Superior temporal gyrus (tissue), 1 donor: ENCODE results near the gene ACTN4.
"Not testable (repeated sequence)": the region's sequence is repeated elsewhere in the genome, so short reads cannot be mapped to it uniquely, and the experiment has no call there.

ENCODE experiments used
- DNase-seq: peaks from one replicate; pipeline ENCODE4 v3.0.0-alpha.2; 2016; ENCODE audit errors: extremely low spot score

ACTN4 gene

GRCh38 chr19:38647368-38647965 lies at the start of gene ACTN4:
ACTN4 (plus strand) TSS chr19:38647649; CDS start chr19:38647746, 97 bp downstream.
- DNase-seq = peak; percentile 97

DNA sequence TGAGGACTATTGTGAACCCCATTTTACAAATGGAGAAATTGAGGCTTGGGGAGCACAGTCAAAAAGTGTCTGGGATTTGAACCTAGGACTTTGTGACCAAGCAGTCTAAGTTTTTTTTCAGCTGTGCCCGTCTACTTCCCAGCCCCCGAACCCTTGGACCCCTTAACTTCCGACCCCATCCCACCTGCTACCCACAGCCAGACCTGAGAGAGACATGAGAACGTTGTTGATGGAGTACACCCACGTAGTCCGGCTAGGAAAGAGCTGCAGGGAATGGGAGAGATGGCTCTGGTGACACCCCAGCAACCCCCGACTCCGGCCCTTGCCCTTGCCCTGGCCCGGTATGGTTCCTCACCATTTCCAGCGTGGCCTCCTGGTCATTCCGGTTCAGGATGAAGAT lies 47.7 kb upstream of the ACTN4 start:
- DNase-seq = no peak

DNA sequence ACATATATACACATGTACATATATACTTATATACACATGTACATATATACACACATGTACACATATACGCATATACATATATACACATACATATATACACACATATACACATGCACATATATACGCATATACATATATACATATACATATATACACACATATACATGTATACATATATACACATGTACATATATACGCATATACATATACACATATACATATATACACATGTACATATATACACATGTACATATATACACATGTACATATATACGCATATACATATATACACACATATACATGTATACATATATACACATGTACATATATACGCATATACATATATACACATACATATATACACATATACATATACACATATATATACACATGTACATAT lies 44.6 kb upstream of the ACTN4 start:
- not testable (repeated sequence) for DNase-seq

GRCh38 chr19:38606131-38606530 lies 41.3 kb upstream of the ACTN4 start:
- DNase-seq = no peak

- no peak for DNase-seq
These were observed 33.2 kb upstream of the ACTN4 start for GRCh38 chr19:38614289-38614688.

DNA sequence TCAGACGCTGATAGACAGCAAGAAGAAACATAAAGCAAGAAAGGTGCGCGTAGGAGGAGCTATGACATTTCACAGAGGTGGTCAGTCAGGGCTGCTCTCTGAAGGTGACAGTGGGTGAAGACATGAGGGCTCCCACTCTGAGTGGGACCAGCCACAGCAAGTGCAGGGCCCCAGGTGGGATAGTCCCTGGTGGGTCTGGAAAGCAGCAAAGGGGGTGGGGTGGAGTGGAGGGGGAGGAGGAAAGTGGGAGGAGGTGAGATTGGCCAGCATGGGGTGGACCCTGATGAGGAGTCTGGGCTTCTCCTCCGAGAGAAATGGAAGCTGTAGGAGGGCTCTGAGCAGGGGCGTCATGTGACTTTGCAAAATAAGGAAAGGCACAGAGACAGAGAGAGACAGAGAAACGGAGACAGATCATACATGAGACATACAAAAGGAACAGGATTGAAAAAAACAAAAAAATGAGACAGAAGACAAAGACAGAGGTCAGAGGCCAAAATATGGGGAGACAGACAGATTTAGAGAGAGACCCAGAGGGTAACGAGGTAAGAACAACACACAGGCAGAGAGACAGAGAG lies 32.4 kb upstream of the ACTN4 start:
- no peak for DNase-seq

DNA sequence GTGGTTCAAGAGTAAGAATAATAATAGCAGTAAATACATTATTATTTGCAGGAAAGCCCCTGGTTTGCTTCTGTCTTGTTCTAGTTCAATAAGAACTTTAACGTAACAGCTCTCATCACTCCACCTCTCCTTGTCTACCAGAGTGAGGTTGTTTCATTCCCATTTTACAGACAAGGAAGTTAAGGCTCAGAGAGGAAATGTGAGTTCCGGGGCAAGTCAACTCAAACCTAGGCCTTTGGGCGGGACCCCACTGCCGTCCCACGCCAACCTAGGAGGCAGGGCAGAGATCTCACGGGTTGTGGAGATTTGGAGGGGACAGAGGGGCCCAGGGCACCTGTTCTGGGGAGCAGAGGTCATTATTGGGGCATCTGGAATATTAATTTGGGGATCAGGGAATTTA lies 31.2 kb upstream of the ACTN4 start:
- no peak for DNase-seq

- no peak for DNase-seq
These were observed 30.1 kb upstream of the ACTN4 start for GRCh38 chr19:38617283-38617763.

- DNase-seq = peak; percentile 17
These were observed 29.5 kb upstream of the ACTN4 start, which contains the start of gene MAP4K1 for GRCh38 chr19:38617764-38618589. MAP4K1 (minus strand) TSS chr19:38617953; CDS start chr19:38617895, 58 bp downstream.

DNA sequence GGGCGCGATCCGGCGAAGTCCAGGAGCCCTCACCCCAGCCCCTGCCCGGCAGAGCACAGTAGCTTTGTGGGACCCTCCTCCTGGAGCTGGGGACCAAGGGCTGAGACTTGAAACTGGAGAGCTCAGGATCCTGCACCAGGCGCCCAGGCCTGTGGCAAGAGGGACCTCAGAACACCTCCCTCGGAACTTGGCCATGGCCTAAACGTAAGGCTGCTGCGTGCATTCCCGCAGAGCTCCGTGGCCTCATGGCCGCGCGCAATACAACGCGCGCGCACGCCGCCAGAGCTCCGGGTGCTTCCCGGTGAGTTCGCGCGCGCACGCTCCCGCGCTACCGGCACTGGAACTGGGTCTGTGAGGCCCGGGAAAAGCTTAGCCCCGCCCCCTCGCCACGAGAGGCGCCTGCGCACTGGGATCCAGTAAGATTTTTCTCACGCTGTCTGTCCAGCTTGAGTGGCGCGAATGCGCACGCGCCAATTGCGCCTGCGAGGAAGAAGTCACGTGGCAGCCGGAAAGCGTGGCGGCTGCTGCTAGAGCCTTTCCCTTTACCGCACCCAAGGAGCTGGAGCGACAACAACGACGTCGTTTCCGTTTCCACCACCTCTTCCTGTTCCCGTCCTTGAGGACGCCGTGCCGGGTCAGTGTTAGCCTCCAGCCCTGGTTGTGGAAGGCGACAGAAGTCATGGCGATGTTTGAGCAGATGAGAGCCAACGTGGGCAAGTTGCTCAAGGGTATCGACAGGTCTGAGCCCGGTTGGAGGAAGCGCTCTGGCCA lies 28.7 kb upstream of the ACTN4 start, which contains the start of gene EIF3K:
Gene EIF3K (plus strand): TSS at position 599 of the 771 bp plus-strand sequence. CDS start 81 bp downstream, at position 680.
- DNase-seq = peak; percentile 100

GRCh38 chr19:38619361-38620174 lies 27.9 kb upstream of the ACTN4 start:
- DNase-seq = no peak

DNA sequence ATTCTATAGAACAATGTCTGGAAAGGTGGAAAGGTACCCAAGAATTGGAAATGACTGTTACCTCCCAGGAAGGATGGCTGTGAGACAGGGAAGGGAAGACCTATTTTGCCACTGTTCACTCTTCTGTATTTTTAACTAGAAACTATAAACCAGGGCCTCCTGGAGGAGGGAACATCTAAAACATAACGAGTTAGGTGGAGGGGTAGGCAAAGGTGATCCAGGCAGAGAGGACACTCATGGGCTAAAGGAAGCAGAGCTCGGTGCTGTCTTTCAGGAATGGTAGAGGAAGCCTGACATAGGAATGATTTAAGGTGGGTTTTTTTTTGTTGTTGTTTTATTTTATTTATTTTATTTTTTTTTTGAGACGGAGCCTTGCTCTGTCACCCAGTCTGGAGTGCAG lies 22.6 kb upstream of the ACTN4 start:
- no peak for DNase-seq

DNA sequence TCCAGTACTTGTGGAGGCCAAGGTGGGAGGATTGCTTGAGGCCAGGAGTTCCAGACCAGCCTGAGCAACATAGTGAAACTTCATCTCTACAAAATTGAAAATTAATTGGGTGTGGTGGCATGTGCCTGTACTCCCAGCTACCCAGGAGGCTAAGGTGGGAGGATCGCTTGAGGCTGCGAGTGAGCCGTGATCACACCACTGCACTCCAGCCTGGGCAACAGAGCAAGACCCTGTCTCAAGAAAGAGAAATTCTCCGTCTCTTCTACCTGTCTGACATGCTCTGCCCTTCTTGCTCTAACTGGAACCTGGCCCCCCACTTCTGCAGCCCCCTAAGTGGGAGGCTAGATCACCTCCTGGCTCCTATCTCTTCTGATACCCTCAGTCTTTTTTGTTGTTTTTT lies 21.0 kb upstream of the ACTN4 start:
- no peak for DNase-seq

GRCh38 chr19:38629568-38629967 lies 17.9 kb upstream of the ACTN4 start:
- DNase-seq = no peak

DNA sequence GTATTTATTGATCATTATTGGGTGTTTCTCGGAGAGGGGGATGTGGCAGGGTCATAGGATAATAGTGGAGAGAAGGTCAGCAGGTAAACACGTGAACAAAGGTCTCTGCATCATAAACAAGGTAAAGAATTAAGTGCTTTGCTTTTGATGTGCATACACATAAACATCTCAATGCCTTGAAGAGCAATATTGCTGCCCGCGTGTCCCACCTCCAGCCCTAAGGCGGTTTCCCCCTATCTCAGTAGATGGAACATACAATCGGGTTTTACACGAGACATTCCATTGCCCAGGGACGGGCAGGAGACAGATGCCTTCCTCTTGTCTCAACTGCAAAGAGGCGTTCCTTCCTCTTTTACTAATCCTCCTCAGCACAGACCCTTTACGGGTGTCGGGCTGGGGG lies 16.1 kb upstream of the ACTN4 start:
- not testable (repeated sequence) for DNase-seq

DNA sequence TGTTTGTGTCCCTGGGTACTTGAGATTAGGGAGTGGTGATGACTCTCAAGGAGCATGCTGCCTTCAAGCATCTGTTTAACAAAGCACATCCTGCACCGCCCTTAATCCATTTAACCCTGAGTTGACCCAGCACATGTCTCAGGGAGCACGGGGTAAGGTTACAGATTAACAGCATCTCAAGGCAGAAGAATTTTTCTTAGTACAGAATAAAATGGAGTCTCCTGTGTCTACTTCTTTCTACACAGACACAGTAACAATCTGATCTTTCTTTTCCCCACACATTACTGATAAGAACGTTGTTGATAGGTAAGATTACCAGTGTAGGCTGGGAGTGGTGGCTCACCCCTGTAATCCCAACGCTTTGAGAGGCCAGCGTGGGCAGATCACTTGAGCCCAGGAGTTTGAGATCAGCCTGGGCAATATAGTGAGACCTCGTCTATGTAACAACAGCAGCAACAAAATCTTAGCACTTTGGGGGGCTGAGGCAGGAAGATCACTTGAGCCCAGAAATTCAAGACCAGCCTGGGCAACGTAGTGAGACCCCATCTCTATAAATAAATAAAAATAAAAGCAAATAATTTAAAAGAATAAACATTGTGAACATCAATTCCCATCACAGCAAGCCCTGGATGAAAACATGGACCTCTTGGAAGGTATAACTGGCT lies 15.5 kb upstream of the ACTN4 start:
- not testable (repeated sequence) for DNase-seq

- no peak for DNase-seq
These were observed 14.8 kb upstream of the ACTN4 start for GRCh38 chr19:38632476-38633213.

DNA sequence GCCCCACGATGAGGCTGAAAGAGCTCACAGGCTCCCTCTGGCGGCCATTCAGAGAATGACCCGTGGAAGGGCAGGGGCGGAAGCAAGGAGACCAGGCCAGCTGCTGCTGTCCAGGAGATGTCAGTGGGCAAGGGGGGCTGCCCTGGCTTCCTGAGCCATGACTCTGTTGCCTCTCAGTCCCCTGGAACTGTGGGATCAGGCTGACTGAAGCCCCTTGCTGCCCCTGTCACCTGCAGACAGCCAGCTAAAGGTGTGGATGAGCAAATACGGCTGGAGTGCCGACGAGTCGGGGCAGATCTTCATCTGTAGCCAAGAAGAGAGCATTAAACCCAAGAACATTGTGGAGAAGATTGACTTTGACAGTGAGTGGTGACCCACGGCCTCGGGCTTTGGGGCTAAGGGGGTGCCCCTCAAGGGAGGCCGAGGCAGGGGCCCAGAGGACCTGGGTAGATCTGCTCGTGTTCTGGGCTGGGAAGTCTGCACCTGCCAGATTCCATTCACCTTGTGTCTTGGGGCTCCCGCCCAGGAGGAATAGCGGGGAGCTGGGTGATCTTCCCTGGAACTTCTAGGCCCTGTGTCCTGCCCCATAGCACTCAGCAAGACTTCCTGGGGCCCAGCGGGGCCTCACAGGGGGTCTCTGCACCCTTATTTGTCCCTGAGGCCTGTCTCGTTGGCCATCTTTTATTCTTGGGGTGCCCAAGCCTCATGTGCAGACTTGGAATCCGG lies 12.5 kb upstream of the ACTN4 start:
- DNase-seq = peak; percentile 84
